GM19035 (cell line): ENCODE measurements around the gene WDR48.

Source experiments
- ATAC-seq: cut with Tn5 transposase; IDR thresholded peaks from one replicate; pipeline ENCODE4 v1.9.1; 2021; ENCODE audit not compliant: unreplicated experiment

WDR48 gene

GRCh38 chr3:39062180-39062579, 10.4 kb downstream of the WDR48 start:
- ATAC-seq, result no peak

- ATAC-seq, result no peak
Observed at GRCh38 chr3:39063143-39063542, 11.3 kb downstream of the WDR48 start.

- no peak for ATAC-seq
Observed at GRCh38 chr3:39064646-39065045, 12.8 kb downstream of the WDR48 start.

- ATAC-seq, result peak; percentile 91
Observed at GRCh38 chr3:39065197-39065596, 13.4 kb downstream of the WDR48 start.

GRCh38 chr3:39067286-39067685, 15.5 kb downstream of the WDR48 start:
- ATAC-seq, result no peak

- ATAC-seq, result no peak
Observed at GRCh38 chr3:39068556-39068955, 16.7 kb downstream of the WDR48 start.

GRCh38 chr3:39075910-39076309, 24.1 kb downstream of the WDR48 start:
- ATAC-seq, result no peak

GRCh38 chr3:39079530-39079929, 27.7 kb downstream of the WDR48 start:
- ATAC-seq, result no peak

GRCh38 chr3:39080026-39080425, 28.2 kb downstream of the WDR48 start:
- ATAC-seq, result no peak

- no peak for ATAC-seq
Observed at GRCh38 chr3:39082666-39083313, 31.0 kb downstream of the WDR48 start.

- ATAC-seq, result no peak
Observed at GRCh38 chr3:39086144-39086543, 34.3 kb downstream of the WDR48 start.

- no peak for ATAC-seq
Observed at GRCh38 chr3:39088456-39088855, 36.6 kb downstream of the WDR48 start.

- no peak for ATAC-seq
Observed at GRCh38 chr3:39088889-39089288, 37.1 kb downstream of the WDR48 start.

- ATAC-seq, result no peak
Observed at GRCh38 chr3:39090922-39091321, 39.1 kb downstream of the WDR48 start.

GRCh38 chr3:39094851-39095677, 43.2 kb downstream of the WDR48 start:
- no peak for ATAC-seq

- no peak for ATAC-seq
Observed at GRCh38 chr3:39095778-39096177, 44.0 kb downstream of the WDR48 start.

- ATAC-seq, result no peak
Observed at GRCh38 chr3:39096775-39097174, 45.0 kb downstream of the WDR48 start.

GRCh38 chr3:39097716-39098472, 46.1 kb downstream of the WDR48 start:
- no peak for ATAC-seq

GRCh38 chr3:39098473-39099000, 46.7 kb downstream of the WDR48 start:
- ATAC-seq, result no peak

GRCh38 chr3:39099242-39099641, 47.4 kb downstream of the WDR48 start:
- no peak for ATAC-seq

- ATAC-seq, result no peak
Observed at GRCh38 chr3:39099738-39100499, 48.1 kb downstream of the WDR48 start.
